Gastroesophageal sphincter (tissue), 4 donors: Measurements from ENCODE around the gene RGS14. TPM values are rescaled to one million over a fixed set of nuclear protein-coding genes. Genes with fewer than 3 reads are reported as not detected.

Experiments
- ATAC-seq: fragments of 150-250 bp; one replicate; pipeline ENCODE4 v1.9.1; 2016; ENCODE audit warnings: mild to moderate bottlenecking, moderate library complexity
- H3K27ac ChIP-seq, 4 donors: fragments of 200-600 bp; sonication (generic) in 3 of 4; 1 replicate in 3 of 4; 2 replicates in 1 of 4; pipeline ENCODE4 v1.5.1; 2016 to 2019
- H3K27me3 ChIP-seq: fragments of 200-600 bp; sonication (generic); one replicate; pipeline ENCODE4 v1.5.1; 2019
- H3K36me3 ChIP-seq, 2 donors: fragments of 200-600 bp; sonication (generic); one replicate each; pipeline ENCODE4 v1.5.1; 2019; ENCODE audit warnings: control low read depth in 1 of 2
- H3K4me1 ChIP-seq, 3 donors: fragments of 200-600 bp; sonication (generic); 1 replicate in 2 of 3; 2 replicates in 1 of 3; pipeline ENCODE4 v1.5.1; 2016 to 2019; ENCODE audit warnings: control low read depth in 2 of 3
- H3K4me3 ChIP-seq, 2 donors: fragments of 200-600 bp; sonication (generic); one replicate each; pipeline ENCODE4 v1.5.1; 2019; ENCODE audit warnings: mild to moderate bottlenecking in 1 of 2, moderate library complexity in 1 of 2
- H3K9me3 ChIP-seq, 3 donors: fragments of 200-600 bp; sonication (generic); one replicate each; pipeline ENCODE4 v1.5.1; 2017 to 2019; ENCODE audit warnings: control low read depth in 2 of 3
- EP300 ChIP-seq: sonication (generic); formaldehyde crosslinking; IDR thresholded peaks from one replicate; pipeline ENCODE4 v1.6.1; 2017; ENCODE audit warnings: antibody characterized with exemption, mild to moderate bottlenecking
- POLR2A ChIP-seq, 2 donors: fragments of 450-650 bp; IDR thresholded peaks; one replicate each; pipeline ENCODE4 v1.6.1; 2017; ENCODE audit warnings: antibody characterized with exemption in 2 of 2, mild to moderate bottlenecking in 2 of 2, moderate library complexity in 1 of 2
- POLR2AphosphoS5 ChIP-seq: sonication (generic); formaldehyde crosslinking; IDR thresholded peaks from one replicate; pipeline ENCODE4 v1.6.1; 2017; ENCODE audit warnings: antibody characterized with exemption
- WGBS, 2 donors: methylation state at CpG; one replicate each; pipeline ENCODE4 v1.1.5; 2018; ENCODE audit warnings: low coverage in 1 of 2; 5-methylcytosine and 5-hydroxymethylcytosine counted together
- total RNA-seq, 4 donors: library from RNA; depleted of rRNA; stranded (reverse); fragments of >200 nt; gene quantifications; one replicate each; pipeline ENCODE4 v1.1.0, GENCODE V29; 2016
- TF ChIP-seq, protein P1 (sequence below), 4 experiments: fragments of 200-600 bp in 2 of 4; fragments of 450-650 bp in 2 of 4; sonication (generic) in 1 of 4; IDR thresholded peaks; one replicate each; pipeline ENCODE4 v1.5.1; 2017 to 2019; ENCODE audit warnings: antibody characterized with exemption in 4 of 4, mild to moderate bottlenecking in 2 of 4, moderate library complexity in 2 of 4

RGS14 gene
- total RNA-seq, 4 donors from 2014 or later: 7.6 to 20.1 (median 13.7) TPM

DNA sequence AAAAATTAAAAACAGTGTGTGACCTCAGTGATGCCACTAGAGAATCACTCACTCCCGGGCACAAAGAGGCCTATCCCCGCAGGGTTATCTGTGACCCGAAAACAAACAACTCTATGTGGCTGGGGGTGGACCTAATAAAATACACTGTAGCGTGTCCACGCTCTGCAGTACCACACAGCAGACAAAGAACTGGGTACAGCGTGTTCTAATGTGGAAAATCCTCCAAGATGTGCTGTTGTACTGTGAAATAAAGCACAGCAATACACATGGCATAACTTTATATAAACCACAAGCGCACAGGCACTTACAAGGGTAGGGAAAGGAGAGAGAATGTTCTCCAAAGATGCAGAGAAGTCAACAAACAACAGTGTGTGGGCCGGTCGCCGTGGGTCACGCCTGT lies 18.4 kb downstream of the RGS14 start:
- TF ChIP-seq EP300: no peak
- TF ChIP-seq, protein P1, sequence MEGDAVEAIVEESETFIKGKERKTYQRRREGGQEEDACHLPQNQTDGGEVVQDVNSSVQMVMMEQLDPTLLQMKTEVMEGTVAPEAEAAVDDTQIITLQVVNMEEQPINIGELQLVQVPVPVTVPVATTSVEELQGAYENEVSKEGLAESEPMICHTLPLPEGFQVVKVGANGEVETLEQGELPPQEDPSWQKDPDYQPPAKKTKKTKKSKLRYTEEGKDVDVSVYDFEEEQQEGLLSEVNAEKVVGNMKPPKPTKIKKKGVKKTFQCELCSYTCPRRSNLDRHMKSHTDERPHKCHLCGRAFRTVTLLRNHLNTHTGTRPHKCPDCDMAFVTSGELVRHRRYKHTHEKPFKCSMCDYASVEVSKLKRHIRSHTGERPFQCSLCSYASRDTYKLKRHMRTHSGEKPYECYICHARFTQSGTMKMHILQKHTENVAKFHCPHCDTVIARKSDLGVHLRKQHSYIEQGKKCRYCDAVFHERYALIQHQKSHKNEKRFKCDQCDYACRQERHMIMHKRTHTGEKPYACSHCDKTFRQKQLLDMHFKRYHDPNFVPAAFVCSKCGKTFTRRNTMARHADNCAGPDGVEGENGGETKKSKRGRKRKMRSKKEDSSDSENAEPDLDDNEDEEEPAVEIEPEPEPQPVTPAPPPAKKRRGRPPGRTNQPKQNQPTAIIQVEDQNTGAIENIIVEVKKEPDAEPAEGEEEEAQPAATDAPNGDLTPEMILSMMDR (IDR thresholded peaks at IDR 0.05): no peak
- TF ChIP-seq POLR2A (IDR thresholded peaks at IDR 0.05): no peak
- no peak for TF ChIP-seq POLR2AphosphoS5
- peaks cover 0 to 12% (median 0%) of the 10 kb centered on the region in 3 donors for H3K4me1 ChIP-seq
- WGBS, 2 donors: 75 to 92% methylated on average over 8 to 11 of the region's 11 CpGs
- H3K27me3 ChIP-seq: peaks cover 7% of the 10 kb centered on the region
- H3K4me3 ChIP-seq: no peak overlapping the region
- no peak overlapping the region for H3K27ac ChIP-seq
- no peaks in the 10 kb centered on the region for H3K9me3 ChIP-seq
- peaks cover 0 to 10% of the 10 kb centered on the region in 2 donors for H3K36me3 ChIP-seq
- ATAC-seq: no peak

DNA sequence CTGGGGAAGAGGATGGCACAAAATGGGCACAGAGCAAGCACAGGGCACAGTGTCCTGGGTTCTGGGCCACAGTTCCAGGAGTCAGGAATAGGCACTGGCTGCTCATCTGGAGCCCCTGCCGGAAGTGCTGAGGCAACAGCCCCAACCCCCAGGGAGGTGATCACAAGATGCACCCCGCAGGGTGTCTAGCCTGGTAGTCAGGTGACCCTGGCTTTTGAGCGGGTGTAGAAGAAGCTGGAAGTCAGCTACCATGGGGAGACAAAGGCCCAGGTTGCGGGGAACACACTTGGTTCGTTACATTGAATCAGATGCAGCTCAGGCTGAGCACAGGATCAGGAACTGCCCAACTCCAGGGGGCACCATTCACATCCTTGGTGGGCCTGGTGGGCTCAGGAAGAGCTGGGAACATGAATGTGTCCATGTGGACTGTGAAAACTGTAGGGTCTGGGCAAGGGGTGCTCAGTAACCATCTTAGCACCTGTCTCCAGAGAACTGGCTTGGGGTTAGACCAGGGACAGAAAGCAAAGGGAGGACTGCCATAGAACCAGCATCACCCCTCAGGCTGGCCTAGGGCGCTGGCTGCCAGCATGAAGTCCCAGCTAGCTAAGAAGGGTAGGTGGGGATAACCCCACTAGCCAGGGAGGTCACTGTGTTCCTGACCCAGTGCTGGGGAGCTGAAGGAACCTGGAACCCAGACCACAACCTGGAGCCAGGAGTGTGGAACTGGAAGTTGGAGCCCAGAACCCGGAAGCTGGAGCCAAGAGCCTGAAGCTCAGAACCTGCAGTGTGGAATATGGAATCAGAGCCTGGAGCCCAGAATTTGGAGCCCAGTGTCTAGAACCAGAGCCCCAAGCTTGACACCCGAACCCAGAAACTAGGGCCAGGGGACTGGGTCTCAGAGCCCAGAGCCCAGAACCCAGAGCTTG lies 20.4 kb downstream of the RGS14 start:
- Histone ChIP-seq H3K4me1 (peaks cover 0 to 8% (median 0%) of the 10 kb centered on the region in 3 donors), H3K9me3 (no peaks in the 10 kb centered on the region), H3K36me3 (no peaks in the 10 kb centered on the region), H3K27me3 (peaks cover 7% of the 10 kb centered on the region), H3K4me3 (no peak overlapping the region), H3K27ac (no peak overlapping the region)
- no peak for ATAC-seq
- WGBS, 2 donors: 88 to 100% methylated on average over 1 to 4 of the region's 8 CpGs
- TF ChIP-seq, protein P1 (IDR thresholded peaks at IDR 0.05): no peak
- TF ChIP-seq POLR2A (IDR thresholded peaks at IDR 0.05) (no peak), EP300 (no peak), POLR2AphosphoS5 (no peak)

DNA sequence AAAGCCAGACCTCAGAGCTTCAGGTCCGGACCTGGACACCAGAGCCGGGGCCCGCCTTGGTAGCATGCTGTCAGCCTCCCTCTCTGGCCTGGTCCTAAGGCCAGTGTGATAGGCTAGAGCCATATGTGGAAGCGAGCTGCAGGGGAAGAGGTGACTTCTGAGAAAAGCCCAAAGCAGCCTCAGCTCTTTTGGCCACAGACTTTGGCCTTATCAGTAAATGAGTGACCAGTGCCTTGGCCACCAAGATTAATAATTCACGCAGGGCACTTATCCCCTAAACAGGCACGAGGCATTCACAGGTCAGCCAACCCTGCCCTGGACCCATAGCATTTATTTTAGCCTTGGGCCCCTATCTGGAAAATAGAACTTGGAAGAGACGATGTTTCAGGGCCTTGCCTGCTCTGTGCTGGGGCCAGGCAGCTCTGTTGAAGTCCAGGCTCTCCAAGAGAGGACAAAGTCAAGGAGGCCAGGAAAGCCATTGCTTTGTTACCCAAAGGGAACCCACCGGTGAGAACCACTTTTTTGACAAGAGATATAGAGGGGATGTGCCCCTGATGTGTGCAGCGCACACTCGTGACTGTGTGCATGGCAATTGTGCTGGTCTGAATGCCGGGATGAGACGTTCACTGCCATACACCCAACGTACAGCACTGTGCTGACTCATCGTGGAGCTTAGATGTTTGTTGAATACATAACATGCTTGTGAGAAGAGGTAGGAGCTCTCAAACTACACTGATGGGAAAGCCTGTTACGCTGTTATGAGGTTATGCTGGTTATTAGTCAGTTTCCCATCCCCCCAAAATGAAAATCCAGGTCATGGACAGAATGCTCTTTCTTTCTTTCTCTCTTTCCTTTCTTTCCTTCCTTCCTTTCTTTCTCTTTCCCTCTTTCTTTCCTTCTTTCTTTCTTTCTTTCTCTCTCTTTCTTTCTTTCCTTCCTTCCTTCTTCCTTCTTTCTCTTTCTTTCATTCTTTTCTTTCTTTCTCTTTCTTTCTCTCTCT lies 21.5 kb downstream of the RGS14 start:
- H3K27ac ChIP-seq: no peak overlapping the region
- TF ChIP-seq EP300 (no peak), POLR2AphosphoS5 (no peak), POLR2A (IDR thresholded peaks at IDR 0.05) (no peak)
- TF ChIP-seq, protein P1 (IDR thresholded peaks at IDR 0.05): no peak
- peaks cover 0 to 8% (median 0%) of the 10 kb centered on the region in 3 donors for H3K4me1 ChIP-seq
- H3K27me3 ChIP-seq: peaks cover 13% of the 10 kb centered on the region
- H3K4me3 ChIP-seq: no peak overlapping the region
- no peak for ATAC-seq
- no peaks in the 10 kb centered on the region for H3K36me3 ChIP-seq
- H3K9me3 ChIP-seq: no peaks in the 10 kb centered on the region
- WGBS, 2 donors: 76 to 100% methylated on average over 3 to 5 of the region's 15 CpGs

DNA sequence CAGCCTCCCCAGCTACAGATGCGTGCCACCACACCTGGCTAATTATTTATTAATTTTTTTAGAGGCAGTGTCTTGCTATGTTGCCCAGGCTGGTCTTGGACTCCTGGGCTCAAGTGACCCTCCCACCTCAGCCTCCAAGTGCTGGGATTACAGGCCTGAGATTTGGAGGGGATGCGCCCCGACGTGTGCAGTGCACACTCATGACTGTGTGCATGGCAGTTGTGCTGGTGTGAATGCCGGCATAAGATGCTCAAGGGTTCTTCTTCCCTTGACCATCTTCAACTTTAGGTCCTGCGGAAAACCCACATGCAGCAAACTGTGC lies 23.0 kb downstream of the RGS14 start:
- ATAC-seq: no peak
- peaks cover 17% of the 10 kb centered on the region for H3K27me3 ChIP-seq
- 80% methylated on average over 3 of the region's 6 CpGs; no CpG with 5 or more reads in 1 of the 2 donors for WGBS, 2 donors
- no peaks in the 10 kb centered on the region for H3K9me3 ChIP-seq
- no peak overlapping the region for H3K27ac ChIP-seq
- H3K36me3 ChIP-seq: no peaks in the 10 kb centered on the region
- no peak overlapping the region for H3K4me3 ChIP-seq
- TF ChIP-seq EP300: no peak
- TF ChIP-seq, protein P1 (IDR thresholded peaks at IDR 0.05): no peak
- no peak for TF ChIP-seq POLR2AphosphoS5
- TF ChIP-seq POLR2A (IDR thresholded peaks at IDR 0.05): no peak
- peaks cover 0 to 8% (median 0%) of the 10 kb centered on the region in 3 donors for H3K4me1 ChIP-seq
